ENCODE results near the gene VAV3.

- TF ChIP-seq ZNF121 (CRISPR knock-in tag; conservative IDR thresholded peaks at IDR 0.05): no peak
- TF ChIP-seq CTCF (IDR thresholded peaks at IDR 0.05 in 2 of 3, conservative IDR thresholded peaks at IDR 0.05 in 1 of 3; ENCODE audit: insufficient read depth in 2 of 3, low read depth in 1 of 3, low read length in 3 of 3): no peak
- TF ChIP-seq ZNF384 (IDR thresholded peaks at IDR 0.05; ENCODE audit: low read depth, low read length): no peak
- no peak for TF ChIP-seq TCF7L2 (IDR thresholded peaks at IDR 0.05; ENCODE audit: low read depth, low read length)
- no peak for TF ChIP-seq SRSF3 (IDR thresholded peaks at IDR 0.05; ENCODE audit: insufficient read depth, low read length)
- no peak for TF ChIP-seq ZNF24 (IDR thresholded peaks at IDR 0.05)
- TF ChIP-seq KLF16 (IDR thresholded peaks at IDR 0.05): no peak
Observed at GRCh38 chr1:107793896-107794453, 171.0 kb downstream of the VAV3 start.
